ENCODE measurements around the gene RGS17.

GRCh38 chr6:153074761-153075160 lies 56.3 kb downstream of the RGS17 start:
- TF ChIP-seq FOXM1 (IDR thresholded peaks at IDR 0.05; ENCODE audit: borderline replicate concordance, low read depth) (no peak), EP300 (IDR thresholded peaks at IDR 0.05; ENCODE audit: borderline replicate concordance) (no peak), EGR1 (IDR thresholded peaks at IDR 0.05) (no peak), TAF1 (IDR thresholded peaks at IDR 0.05; ENCODE audit: low read depth) (no peak), CREB1 (IDR thresholded peaks at IDR 0.05; ENCODE audit: low read depth) (no peak), REST (IDR thresholded peaks at IDR 0.05; ENCODE audit: low read depth) (no peak), ZBTB7A (IDR thresholded peaks at IDR 0.05; ENCODE audit: low read depth) (no peak), YY1 (IDR thresholded peaks at IDR 0.05; ENCODE audit: low read depth) (no peak)
